IPS-18c (cell line): ENCODE results near the gene GAREM1.

Experiments used
- H3K4me3 ChIP-seq: 2 replicates; pipeline ENCODE4 v1.7.0; 2013; ENCODE audit warnings: low read depth, mild to moderate bottlenecking, low read length, moderate library complexity; ENCODE audit not compliant: insufficient read depth
- H3K9me3 ChIP-seq: one replicate; pipeline ENCODE4 v1.6.1; 2013; ENCODE audit warnings: mild to moderate bottlenecking, low read length, moderate library complexity; ENCODE audit not compliant: control insufficient read depth, insufficient read depth

Gene GAREM1

GRCh38 chr18:32438173-32438572 is 32.5 kb downstream of the GAREM1 start:
- H3K9me3 ChIP-seq, result no peaks in the 10 kb centered on the region

GRCh38 chr18:32437100-32437834 is 33.4 kb downstream of the GAREM1 start:
- no peak overlapping the region; the same call in 1 of the 2 replicates for H3K4me3 ChIP-seq
- no peaks in the 10 kb centered on the region for H3K9me3 ChIP-seq

More at GRCh38 chr18:32438173-32438572, 32.5 kb downstream of the GAREM1 start:
- H3K4me3 ChIP-seq, result no peak overlapping the region

GRCh38 chr18:32435631-32436500 is 34.8 kb downstream of the GAREM1 start:
- H3K9me3 ChIP-seq, result no peaks in the 10 kb centered on the region
- H3K4me3 ChIP-seq, result no peak overlapping the region

GRCh38 chr18:32431753-32432152 is 38.9 kb downstream of the GAREM1 start:
- no peak overlapping the region for H3K4me3 ChIP-seq
- no peaks in the 10 kb centered on the region for H3K9me3 ChIP-seq

- H3K9me3 ChIP-seq, result no peaks in the 10 kb centered on the region
- no peak overlapping the region for H3K4me3 ChIP-seq
Observed at GRCh38 chr18:32429402-32429801, 41.3 kb downstream of the GAREM1 start.

GRCh38 chr18:32427084-32427900 is 43.4 kb downstream of the GAREM1 start:
- Histone ChIP-seq H3K9me3 (no peaks in the 10 kb centered on the region), H3K4me3 (no peak overlapping the region)

GRCh38 chr18:32425466-32425865 is 45.2 kb downstream of the GAREM1 start:
- no peaks in the 10 kb centered on the region for H3K9me3 ChIP-seq
- H3K4me3 ChIP-seq, result no peak overlapping the region

GRCh38 chr18:32424696-32425095 is 46.0 kb downstream of the GAREM1 start:
- H3K9me3 ChIP-seq, result no peaks in the 10 kb centered on the region
- H3K4me3 ChIP-seq, result no peak overlapping the region

- no peaks in the 10 kb centered on the region for H3K9me3 ChIP-seq
Observed at GRCh38 chr18:32422978-32423740, 47.5 kb downstream of the GAREM1 start.

GRCh38 chr18:32422201-32422600 is 48.5 kb downstream of the GAREM1 start:
- Histone ChIP-seq H3K4me3 (no peak overlapping the region), H3K9me3 (no peaks in the 10 kb centered on the region)

More at GRCh38 chr18:32422978-32423740, 47.5 kb downstream of the GAREM1 start:
- no peak overlapping the region for H3K4me3 ChIP-seq

GRCh38 chr18:32420084-32420750 is 50.5 kb downstream of the GAREM1 start:
- H3K9me3 ChIP-seq, result no peaks in the 10 kb centered on the region
- no peak overlapping the region for H3K4me3 ChIP-seq

GRCh38 chr18:32418148-32418547 is 52.5 kb downstream of the GAREM1 start:
- no peaks in the 10 kb centered on the region for H3K9me3 ChIP-seq
- no peak overlapping the region for H3K4me3 ChIP-seq

- no peaks in the 10 kb centered on the region for H3K9me3 ChIP-seq
- no peak overlapping the region for H3K4me3 ChIP-seq
Observed at GRCh38 chr18:32405588-32405987, 65.1 kb downstream of the GAREM1 start.

GRCh38 chr18:32401621-32402020 is 69.1 kb downstream of the GAREM1 start:
- H3K4me3 ChIP-seq, result no peak overlapping the region

GRCh38 chr18:32393407-32393806 is 77.3 kb downstream of the GAREM1 start:
- Histone ChIP-seq H3K4me3 (no peak overlapping the region), H3K9me3 (no peaks in the 10 kb centered on the region)

More at GRCh38 chr18:32401621-32402020, 69.1 kb downstream of the GAREM1 start:
- no peaks in the 10 kb centered on the region for H3K9me3 ChIP-seq

GRCh38 chr18:32391126-32391525 is 79.6 kb downstream of the GAREM1 start:
- Histone ChIP-seq H3K4me3 (no peak overlapping the region), H3K9me3 (no peaks in the 10 kb centered on the region)
